GM18519 (cell line): ENCODE data around the gene FXN.
"Not testable (repeated sequence)": the region's sequence is repeated elsewhere in the genome, so short reads cannot be mapped to it uniquely, and the experiment has no call there.

Source experiments
- ATAC-seq: cut with Tn5 transposase; IDR thresholded peaks from one replicate; pipeline ENCODE4 v1.9.1; 2021; ENCODE audit warnings: mild to moderate bottlenecking, moderate library complexity; ENCODE audit not compliant: unreplicated experiment, low FRiP score

Gene FXN

GRCh38 chr9:69035438-69036308 lies at the start of gene FXN:
TSS of gene FXN (plus strand) at chr9:69035752. CDS start at chr9:69035783, 31 bp downstream.
- peak; percentile 89 for ATAC-seq

GRCh38 chr9:68986949-68987348 lies 48.6 kb upstream of the FXN start:
- not testable (repeated sequence) for ATAC-seq

GRCh38 chr9:68991457-68991856 lies 44.1 kb upstream of the FXN start:
- ATAC-seq: no peak

- ATAC-seq: no peak
Observed at GRCh38 chr9:68995776-68996175, 39.8 kb upstream of the FXN start.

- ATAC-seq: no peak
Observed at GRCh38 chr9:68996462-68996861, 39.1 kb upstream of the FXN start.

- no peak for ATAC-seq
Observed at GRCh38 chr9:68997666-68998065, 37.9 kb upstream of the FXN start.

GRCh38 chr9:68998385-68998784 lies 37.2 kb upstream of the FXN start:
- no peak for ATAC-seq

GRCh38 chr9:68998812-68999211 lies 36.7 kb upstream of the FXN start:
- ATAC-seq: no peak

GRCh38 chr9:68999393-69000105 lies 36.0 kb upstream of the FXN start:
- ATAC-seq: peak; percentile 61

GRCh38 chr9:69001921-69002320 lies 33.6 kb upstream of the FXN start:
- ATAC-seq: no peak

- no peak for ATAC-seq
Observed at GRCh38 chr9:69003051-69003450, 32.5 kb upstream of the FXN start.

GRCh38 chr9:69004836-69005235 lies 30.7 kb upstream of the FXN start:
- no peak for ATAC-seq

- ATAC-seq: no peak
Observed at GRCh38 chr9:69009708-69010107, 25.8 kb upstream of the FXN start.

GRCh38 chr9:69012696-69013381 lies 22.7 kb upstream of the FXN start:
- no peak for ATAC-seq

- ATAC-seq: no peak
Observed at GRCh38 chr9:69013382-69013727, 22.2 kb upstream of the FXN start.

GRCh38 chr9:69014013-69014412 lies 21.5 kb upstream of the FXN start, which contains the start of gene PRKACG:
TSS of gene PRKACG (minus strand) at chr9:69014113. CDS start at chr9:69014092, 21 bp downstream.
- no peak for ATAC-seq

GRCh38 chr9:69016191-69017096 lies 19.1 kb upstream of the FXN start:
- no peak for ATAC-seq

- ATAC-seq: peak; percentile 44
Observed at GRCh38 chr9:69018737-69019136, 16.8 kb upstream of the FXN start.

GRCh38 chr9:69019808-69020207 lies 15.7 kb upstream of the FXN start:
- no peak for ATAC-seq
